ENCODE measurements around the gene SEMA6D. TPM values are rescaled to one million over a fixed set of nuclear protein-coding genes. Genes with fewer than 3 reads are reported as not detected.
A peak's percentile ranks its signal among the peaks of the same experiment; 100 is the strongest.

Gene SEMA6D
- 10 to 100 TPM in 7 of 10 donors, 1 to 10 TPM in 3; 4.6 to 20.1 (median 12.9) TPM for total RNA-seq
- 1 to 10 TPM; 1.4 to 7.3 TPM for polyA plus RNA-seq
- long read RNA-seq, donor 1, partial matches to known transcripts = 0 of 1 reads
- long read RNA-seq, donor 1, other reads (novel, unspliced or antisense) = 1 of 1 reads
- long read RNA-seq, donor 2, partial matches to known transcripts = 4 of 6 reads
- long read RNA-seq, donor 2, other reads (novel, unspliced or antisense) = 2 of 6 reads
- long read RNA-seq, donor 3, partial matches to known transcripts = 5 of 5 reads
- long read RNA-seq, donor 3, other reads (novel, unspliced or antisense) = 0 of 5 reads

DNA sequence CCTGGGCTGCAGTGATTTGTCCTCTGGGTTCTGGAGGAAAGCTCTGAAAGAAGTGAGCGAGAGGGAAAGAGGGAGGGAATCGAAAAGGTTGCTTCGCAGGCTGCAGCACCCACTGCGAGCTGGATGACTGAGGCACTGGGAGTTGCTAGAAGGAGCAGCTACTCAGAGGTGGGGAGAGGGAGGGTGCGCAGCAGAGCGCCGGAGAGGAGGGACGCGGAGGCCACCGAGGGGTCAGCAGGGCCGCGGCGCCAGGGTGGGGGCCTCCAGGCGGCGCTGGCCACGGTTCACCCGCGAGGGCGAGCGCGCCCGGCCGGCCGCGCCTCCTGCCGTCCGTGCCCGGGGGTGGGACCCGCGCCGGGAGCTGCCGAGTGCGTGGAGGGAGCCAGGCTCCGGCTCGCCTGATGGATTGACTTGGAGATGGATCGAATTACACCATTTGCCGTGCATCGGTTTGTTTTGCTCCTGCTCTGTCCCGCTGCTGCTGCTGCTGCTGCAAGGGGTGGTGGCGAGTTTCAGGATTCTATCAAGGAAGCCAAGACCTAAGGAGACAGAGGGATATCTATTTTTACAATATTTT lies at the start of gene SEMA6D:
Gene SEMA6D (plus strand): TSS at position 470 of the 577 bp plus-strand sequence. CDS start 42,294 bp downstream, outside the sequence.
- WGBS, 2 donors = 1% methylated on average over 40 of the region's 40 CpGs
- peaks cover 0 to 48% (median 20%) of the 10 kb centered on the region in 9 donors for H3K4me1 ChIP-seq
- H3K36me3 ChIP-seq = no peaks in the 10 kb centered on the region
- peak within 1 kb of the TSS; percentile 73 to 94 (median 89) for H3K27ac ChIP-seq
- TF ChIP-seq, protein P1, sequence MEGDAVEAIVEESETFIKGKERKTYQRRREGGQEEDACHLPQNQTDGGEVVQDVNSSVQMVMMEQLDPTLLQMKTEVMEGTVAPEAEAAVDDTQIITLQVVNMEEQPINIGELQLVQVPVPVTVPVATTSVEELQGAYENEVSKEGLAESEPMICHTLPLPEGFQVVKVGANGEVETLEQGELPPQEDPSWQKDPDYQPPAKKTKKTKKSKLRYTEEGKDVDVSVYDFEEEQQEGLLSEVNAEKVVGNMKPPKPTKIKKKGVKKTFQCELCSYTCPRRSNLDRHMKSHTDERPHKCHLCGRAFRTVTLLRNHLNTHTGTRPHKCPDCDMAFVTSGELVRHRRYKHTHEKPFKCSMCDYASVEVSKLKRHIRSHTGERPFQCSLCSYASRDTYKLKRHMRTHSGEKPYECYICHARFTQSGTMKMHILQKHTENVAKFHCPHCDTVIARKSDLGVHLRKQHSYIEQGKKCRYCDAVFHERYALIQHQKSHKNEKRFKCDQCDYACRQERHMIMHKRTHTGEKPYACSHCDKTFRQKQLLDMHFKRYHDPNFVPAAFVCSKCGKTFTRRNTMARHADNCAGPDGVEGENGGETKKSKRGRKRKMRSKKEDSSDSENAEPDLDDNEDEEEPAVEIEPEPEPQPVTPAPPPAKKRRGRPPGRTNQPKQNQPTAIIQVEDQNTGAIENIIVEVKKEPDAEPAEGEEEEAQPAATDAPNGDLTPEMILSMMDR (IDR thresholded peaks at IDR 0.05) = peak; percentile 21 to 77 (median 48)
- DNase-seq (peak; percentile 72 to 83), ATAC-seq (peak; percentile 77 to 90 (median 82))
- intact Hi-C loops (cut with DNase I) = loop anchor here in 9 of 10 donors (5.0 to 10.0 kb wide), 10 partner anchors 78 to 522 kb away; no protein-coding TSS in a partner anchor
- H3K27me3 ChIP-seq = peaks cover 0 to 63% (median 0%) of the 10 kb centered on the region in 7 donors
- no peaks in the 10 kb centered on the region for H3K9me3 ChIP-seq
- peak within 1 kb of the TSS; percentile 70 to 98 (median 88) for H3K4me3 ChIP-seq

DNA sequence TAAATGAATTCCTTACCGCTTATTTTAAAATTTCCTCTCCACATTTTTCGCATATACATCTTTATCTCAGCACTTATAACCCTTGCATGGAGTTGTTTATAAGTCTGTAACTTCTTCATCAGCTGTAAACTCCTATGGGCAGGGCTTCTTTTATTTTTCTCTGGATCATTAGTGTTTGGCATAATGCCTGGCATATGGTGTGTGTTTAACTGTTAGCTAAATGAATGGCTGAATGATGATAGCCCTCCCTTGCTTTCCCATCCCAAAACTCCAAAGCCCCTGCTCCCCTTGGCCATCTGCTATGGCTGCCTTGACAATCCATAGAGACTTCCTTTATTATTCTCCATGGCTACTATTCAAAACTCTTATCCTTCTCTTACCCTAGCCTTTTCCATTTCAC lies 48.1 kb upstream of the SEMA6D start:
- ATAC-seq (no peak), DNase-seq (no peak)
- no peaks in the 10 kb centered on the region for H3K27me3 ChIP-seq
- no peak overlapping the region for H3K4me3 ChIP-seq
- no peaks in the 10 kb centered on the region for H3K9me3 ChIP-seq
- no peaks in the 10 kb centered on the region for H3K36me3 ChIP-seq
- WGBS, 2 donors = 96% methylated on average over 2 of the region's 2 CpGs
- intact Hi-C loops (cut with DNase I) = no loop called here
- TF ChIP-seq, protein P1 (IDR thresholded peaks at IDR 0.05) = no peak
- H3K4me1 ChIP-seq = peaks cover 3 to 24% (median 13%) of the 10 kb centered on the region in 9 donors
- no peak overlapping the region for H3K27ac ChIP-seq

DNA sequence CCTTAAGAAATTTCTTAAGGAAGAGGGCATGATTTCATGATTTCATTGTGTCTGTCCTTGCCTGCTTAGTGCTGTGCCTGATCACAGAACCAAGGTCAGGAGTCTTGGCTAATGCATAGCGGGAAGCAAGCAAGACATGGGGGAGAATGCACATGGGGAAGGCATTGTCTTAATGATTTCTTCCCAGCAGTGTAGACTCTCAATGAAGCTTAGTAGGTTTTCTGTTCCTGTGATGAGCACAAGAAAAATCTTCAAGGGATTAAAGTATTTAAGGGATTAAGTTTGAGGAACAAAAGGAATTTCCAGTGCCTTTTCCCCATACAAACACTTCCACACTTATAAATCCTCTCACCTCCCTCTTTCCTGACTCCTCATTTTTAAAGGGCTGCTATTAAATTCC lies 46.9 kb upstream of the SEMA6D start:
- H3K4me1 ChIP-seq = peaks cover 3 to 26% (median 13%) of the 10 kb centered on the region in 9 donors
- no peaks in the 10 kb centered on the region for H3K27me3 ChIP-seq
- TF ChIP-seq, protein P1 (IDR thresholded peaks at IDR 0.05) = no peak
- H3K27ac ChIP-seq = no peak overlapping the region
- 94 to 96% methylated on average over 1 of the region's 1 CpG for WGBS, 2 donors
- intact Hi-C loops (cut with DNase I) = loop anchor here in 2 of 10 donors (5.0 to 10.0 kb wide), 2 partner anchors 42 to 106 kb away; no protein-coding TSS in a partner anchor
- ATAC-seq (no peak), DNase-seq (no peak)
- H3K9me3 ChIP-seq = no peaks in the 10 kb centered on the region
- no peak overlapping the region for H3K4me3 ChIP-seq
- H3K36me3 ChIP-seq = no peaks in the 10 kb centered on the region

GRCh38 chr15:47673232-47673761 lies 44.0 kb upstream of the SEMA6D start:
- H3K4me1 ChIP-seq = peaks cover 3 to 26% (median 13%) of the 10 kb centered on the region in 9 donors
- no peaks in the 10 kb centered on the region for H3K36me3 ChIP-seq
- peak overlapping the region in 4 of 10 donors; percentile 17 to 67 (median 64) for H3K27ac ChIP-seq
- 10 to 11% methylated on average over 5 of the region's 5 CpGs for WGBS, 2 donors
- DNase-seq (peak in 1 of 2 donors; percentile 40), ATAC-seq (peak in 7 of 8 donors; percentile 63 to 94 (median 78))
- TF ChIP-seq, protein P1 (IDR thresholded peaks at IDR 0.05) = no peak
- H3K4me3 ChIP-seq = peak overlapping the region in 1 of 10 donors; percentile 15
- H3K9me3 ChIP-seq = no peaks in the 10 kb centered on the region
- intact Hi-C loops (cut with DNase I) = loop anchor here in 2 of 10 donors (5.0 to 10.0 kb wide), 2 partner anchors 39 to 108 kb away; no protein-coding TSS in a partner anchor
- H3K27me3 ChIP-seq = peaks cover 0 to 10% (median 0%) of the 10 kb centered on the region in 7 donors
